Loucy (cell line): Measurements from ENCODE around the gene GYG1.

ENCODE experiments used
- H2AFZ ChIP-seq: fragments of 200-600 bp; sonication (generic); 2 replicates; pipeline ENCODE4 v1.6.0; 2016; ENCODE audit warnings: antibody characterized with exemption, mild to moderate bottlenecking, low read length, moderate library complexity
- H3F3A ChIP-seq: fragments of 200-600 bp; 2 replicates; pipeline ENCODE4 v1.6.0; 2016; ENCODE audit warnings: antibody characterized with exemption, low read depth, mild to moderate bottlenecking
- H3K27me3 ChIP-seq: fragments of 200-600 bp; sonication (generic); 2 replicates; pipeline ENCODE4 v1.6.1; 2014; ENCODE audit warnings: low read length, mild to moderate bottlenecking; ENCODE audit not compliant: insufficient read depth, poor library complexity, severe bottlenecking
- H3K36me3 ChIP-seq: fragments of 200-600 bp; sonication (generic); 2 replicates; pipeline ENCODE4 v1.6.1; 2016; ENCODE audit warnings: low read length; ENCODE audit not compliant: insufficient read depth
- H3K4me1 ChIP-seq: fragments of 200-600 bp; sonication (generic); 2 replicates; pipeline ENCODE4 v1.5.1; 2014; ENCODE audit warnings: low read length, mild to moderate bottlenecking; ENCODE audit not compliant: insufficient read depth, poor library complexity, severe bottlenecking
- H3K4me2 ChIP-seq: fragments of 200-600 bp; sonication (generic); 2 replicates; pipeline ENCODE4 v1.6.0; 2014; ENCODE audit warnings: antibody characterized with exemption, low read length, low read depth, mild to moderate bottlenecking; ENCODE audit not compliant: poor library complexity, severe bottlenecking
- H3K4me3 ChIP-seq: fragments of 200-600 bp; sonication (generic); 2 replicates; pipeline ENCODE4 v1.5.1; 2014; ENCODE audit warnings: low read length, mild to moderate bottlenecking, mixed read lengths; ENCODE audit not compliant: poor library complexity, severe bottlenecking
- H3K79me2 ChIP-seq: fragments of 200-600 bp; sonication (generic); 2 replicates; pipeline ENCODE4 v1.6.1; 2014; ENCODE audit warnings: low read length; ENCODE audit not compliant: insufficient read depth
- H3K9ac ChIP-seq: fragments of 200-600 bp; sonication (generic); 2 replicates; pipeline ENCODE4 v1.6.0; 2014; ENCODE audit warnings: mild to moderate bottlenecking, low read depth, low read length, moderate library complexity; ENCODE audit not compliant: poor library complexity, severe bottlenecking
- H3K9me2 ChIP-seq: fragments of 200-600 bp; sonication (generic); replicated peaks from 2 replicates; pipeline ENCODE4 v1.6.1; 2016; ENCODE audit warnings: low read depth, low read length, mixed read lengths
- H3K9me3 ChIP-seq: fragments of 200-600 bp; sonication (generic); 2 replicates; pipeline ENCODE4 v1.6.1; 2014; ENCODE audit warnings: mild to moderate bottlenecking, antibody characterized with exemption, low read length, low read depth; ENCODE audit not compliant: insufficient read depth
- H4K20me1 ChIP-seq: fragments of 200-600 bp; sonication (generic); 2 replicates; pipeline ENCODE4 v1.6.0; 2014; ENCODE audit warnings: antibody characterized with exemption, low read length, mild to moderate bottlenecking; ENCODE audit not compliant: insufficient read depth, poor library complexity, severe bottlenecking
- CTCF ChIP-seq: fragments of 200-600 bp; sonication (generic); conservative IDR thresholded peaks from 2 replicates; pipeline ENCODE4 v1.5.1; 2014; ENCODE audit warnings: mild to moderate bottlenecking, antibody characterized with exemption, low read length
- EZH2phosphoT487 ChIP-seq: fragments of 200-600 bp; IDR thresholded peaks from 2 replicates; pipeline ENCODE4 v1.6.1; 2018; ENCODE audit warnings: antibody characterized with exemption, mild to moderate bottlenecking, moderate library complexity, borderline replicate concordance

GYG1 gene

GRCh38 chr3:149031096-149031495 is 39.8 kb downstream of the GYG1 start:
- no peaks in the 10 kb centered on the region for H3K27me3 ChIP-seq
- H3K4me3 ChIP-seq: no peak overlapping the region
- H2AFZ ChIP-seq: no peak overlapping the region
- no peak overlapping the region for H3K4me2 ChIP-seq
- no peaks in the 10 kb centered on the region for H3K4me1 ChIP-seq
- H3K79me2 ChIP-seq: no peaks in the 10 kb centered on the region
- peaks cover 84% of the 10 kb centered on the region for H3K36me3 ChIP-seq
- H3K9me3 ChIP-seq: no peaks in the 10 kb centered on the region
- H3K9ac ChIP-seq: no peak overlapping the region
- TF ChIP-seq EZH2phosphoT487 (no peak), CTCF (no peak)
- H3K9me2 ChIP-seq: no peaks in the 10 kb centered on the region
- no peaks in the 10 kb centered on the region for H4K20me1 ChIP-seq
- no peaks in the 10 kb centered on the region for H3F3A ChIP-seq

GRCh38 chr3:149037684-149038083 is 46.3 kb downstream of the GYG1 start:
- H3K9me3 ChIP-seq: no peaks in the 10 kb centered on the region
- H3F3A ChIP-seq: no peaks in the 10 kb centered on the region; the same call in 1 of the 2 replicates
- H3K9me2 ChIP-seq: no peaks in the 10 kb centered on the region
- peaks cover 80% of the 10 kb centered on the region for H3K36me3 ChIP-seq
- no peak overlapping the region for H3K4me3 ChIP-seq
- no peak overlapping the region for H2AFZ ChIP-seq
- no peak overlapping the region for H3K4me2 ChIP-seq
- H3K4me1 ChIP-seq: peaks cover under 1% of the 10 kb centered on the region
- no peaks in the 10 kb centered on the region for H3K79me2 ChIP-seq
- no peak overlapping the region for H3K9ac ChIP-seq
- no peaks in the 10 kb centered on the region for H4K20me1 ChIP-seq
- no peak for TF ChIP-seq CTCF
- TF ChIP-seq EZH2phosphoT487: no peak
- no peaks in the 10 kb centered on the region for H3K27me3 ChIP-seq

- no peak for TF ChIP-seq CTCF
- TF ChIP-seq EZH2phosphoT487: no peak
- Histone ChIP-seq H3K79me2 (no peaks in the 10 kb centered on the region; the same call in 1 of the 2 replicates), H3K9me3 (no peaks in the 10 kb centered on the region), H3K27me3 (no peaks in the 10 kb centered on the region), H2AFZ (no peak overlapping the region), H4K20me1 (peaks cover 3% of the 10 kb centered on the region), H3K36me3 (peaks cover 80% of the 10 kb centered on the region), H3F3A (no peaks in the 10 kb centered on the region; the same call in 1 of the 2 replicates), H3K4me2 (no peak overlapping the region), H3K4me1 (peaks cover 7% of the 10 kb centered on the region), H3K9me2 (no peaks in the 10 kb centered on the region), H3K4me3 (no peak overlapping the region), H3K9ac (no peak overlapping the region)
Observed at GRCh38 chr3:149038322-149038721, 47.0 kb downstream of the GYG1 start.
